HepG2 (cell line): ENCODE results near the gene ZNF276. TPM values are rescaled to one million over a fixed set of nuclear protein-coding genes. Genes with fewer than 3 reads are reported as not detected.

Source experiments
- GLMP ChIP-seq: sonication (generic); formaldehyde crosslinking; IDR thresholded peaks from 2 replicates; pipeline ENCODE4 v1.9.0; 2021; ENCODE audit warnings: missing genetic modification reagents, mild to moderate bottlenecking, borderline replicate concordance
- HBP1 ChIP-seq: IDR thresholded peaks from 2 replicates; pipeline ENCODE4 v1.6.1; 2016; ENCODE audit warnings: low read depth, control low read depth
- IRX3 ChIP-seq: sonication (generic); formaldehyde crosslinking; IDR thresholded peaks from 2 replicates; pipeline ENCODE4 v1.8.1; 2023; ENCODE audit warnings: mild to moderate bottlenecking, low read depth, missing genetic modification reagents, borderline replicate concordance
- ISX ChIP-seq: sonication (generic); formaldehyde crosslinking; conservative IDR thresholded peaks from 2 replicates; pipeline ENCODE4 v1.5.0; 2020; ENCODE audit warnings: missing genetic modification reagents
- KDM3A ChIP-seq: IDR thresholded peaks from 2 replicates; pipeline ENCODE4 v1.6.1; 2018; ENCODE audit warnings: low read depth, missing compliant biosample characterization
- NFRKB ChIP-seq: fragments of 450-650 bp; IDR thresholded peaks from 2 replicates; pipeline ENCODE4 v1.6.1; 2017
- PAX8 ChIP-seq: sonication (generic); formaldehyde crosslinking; IDR thresholded peaks from 2 replicates; pipeline ENCODE4 v1.8.0; 2022; ENCODE audit warnings: mild to moderate bottlenecking, missing genetic modification reagents, borderline replicate concordance
- PRMT3 ChIP-seq: sonication (generic); formaldehyde crosslinking; IDR thresholded peaks from 2 replicates; pipeline ENCODE4 v1.8.1; 2022; ENCODE audit warnings: low read depth, mild to moderate bottlenecking, moderate library complexity, missing genetic modification reagents, borderline replicate concordance
- RARA ChIP-seq: IDR thresholded peaks from 2 replicates; pipeline ENCODE4 v1.6.1; 2016; ENCODE audit warnings: missing genetic modification reagents, missing compliant biosample characterization
- SAP130 ChIP-seq: IDR thresholded peaks from 2 replicates; pipeline ENCODE4 v1.6.1; 2016; ENCODE audit warnings: low read depth
- SRF ChIP-seq: IDR thresholded peaks from 2 replicates; pipeline ENCODE4 v1.6.1; 2011; ENCODE audit warnings: mild to moderate bottlenecking, low read depth, low read length, moderate library complexity
- TBL1XR1 ChIP-seq: fragments of 150-350 bp; IDR thresholded peaks from 2 replicates; pipeline ENCODE4 v1.6.1; 2014; ENCODE audit warnings: borderline replicate concordance, low read length; ENCODE audit not compliant: partially characterized antibody
- TCF12 ChIP-seq, 2 experiments: fragments of 450-650 bp in 1 of 2; sonication (generic) in 1 of 2; formaldehyde crosslinking in 1 of 2; IDR thresholded peaks; 2 replicates each; pipeline versions ENCODE4 v1.6.1 to v1.8.0; 2017 to 2022; ENCODE audit warnings: antibody characterized with exemption in 1 of 2, mild to moderate bottlenecking in 1 of 2, missing genetic modification reagents in 1 of 2, moderate library complexity in 1 of 2
- YEATS2 ChIP-seq: sonication (generic); formaldehyde crosslinking; IDR thresholded peaks from 2 replicates; pipeline ENCODE4 v1.4.0; 2020; ENCODE audit warnings: missing genetic modification reagents, borderline replicate concordance
- ZNF121 ChIP-seq: sonication (generic); formaldehyde crosslinking; IDR thresholded peaks from 2 replicates; pipeline ENCODE4 v1.5.0; 2020; ENCODE audit warnings: mild to moderate bottlenecking, missing genetic modification reagents
- ZNF329 ChIP-seq: sonication (generic); formaldehyde crosslinking; IDR thresholded peaks from 2 replicates; pipeline ENCODE4 v1.9.0; 2021; ENCODE audit warnings: low read depth, mild to moderate bottlenecking, missing genetic modification reagents
- ZNF562 ChIP-seq: sonication (generic); formaldehyde crosslinking; IDR thresholded peaks from 2 replicates; pipeline ENCODE4 v1.8.0; 2022; ENCODE audit warnings: missing genetic modification reagents, borderline replicate concordance
- ZNF644 ChIP-seq: IDR thresholded peaks from 2 replicates; pipeline ENCODE4 v1.6.1; 2016; ENCODE audit warnings: low read depth
- ZNF746 ChIP-seq: sonication (generic); formaldehyde crosslinking; IDR thresholded peaks from 2 replicates; pipeline ENCODE4 v1.8.0; 2022; ENCODE audit warnings: mild to moderate bottlenecking, missing genetic modification reagents
- ZNF749 ChIP-seq: sonication (generic); formaldehyde crosslinking; IDR thresholded peaks from 2 replicates; pipeline ENCODE4 v1.8.0; 2022; ENCODE audit warnings: mild to moderate bottlenecking, missing genetic modification reagents, moderate library complexity, borderline replicate concordance
- polyA plus RNA-seq, 8 experiments: library from polyadenylated mRNA; depleted of rRNA in 3 of 8; stranded (reverse) in 7 of 8; unstranded in 1 of 8; fragments of >200 nt; fragmentation: Illumina TruSeq in 4 of 8; extraction: Trizol in 4 of 8; gene quantifications; 2 replicates each; pipeline versions ENCODE4 v1.2.1 to v1.2.3, GENCODE V29; 2011 to 2016; ENCODE audit warnings: low read depth in 4 of 8, missing spikeins in 1 of 8, mixed read lengths in 1 of 8; ENCODE audit not compliant: insufficient read depth in 1 of 8
- total RNA-seq, 5 experiments: library from RNA; depleted of rRNA; stranded (reverse); fragments of >200 nt; fragmentation: Illumina TruSeq; extraction: Trizol; gene quantifications; 2 replicates each; pipeline ENCODE4 v1.2.3, GENCODE V29; 2016; ENCODE audit warnings: low read depth in 1 of 5
- TF ChIP-seq, protein P1 (sequence below), 2 experiments: sonication (generic) in 1 of 2; formaldehyde crosslinking in 1 of 2; IDR thresholded peaks; 2 replicates each; pipeline versions ENCODE4 v1.6.1 to v1.9.0; 2014 to 2022; ENCODE audit warnings: antibody characterized with exemption in 1 of 2, borderline replicate concordance in 1 of 2, inconsistent platforms in 1 of 2, low read depth in 1 of 2, missing genetic modification reagents in 1 of 2

ZNF276 gene
- total and polyA plus RNA-seq, 2 of the 13 experiments (the other 11 are each of a cell fraction or from before 2014, with no cell fraction given) = 17.7 to 18.0 TPM

- no peak; the same call in 1 of the 2 replicates for TF ChIP-seq IRX3 (CRISPR knock-in tag)
- TF ChIP-seq ZNF329 (CRISPR knock-in tag) = 0 out of 2 replicates have a peak, but pooled peaks have one; percentile 20
- no peak for TF ChIP-seq GLMP (CRISPR knock-in tag)
- TF ChIP-seq ISX (CRISPR knock-in tag) = no peak
- no peak for TF ChIP-seq ZNF121
- TF ChIP-seq TBL1XR1 = no peak
- no peak for TF ChIP-seq ZNF746 (CRISPR knock-in tag)
- TF ChIP-seq TCF12 (IDR thresholded peaks at IDR 0.05) = no peak
- no peak for TF ChIP-seq TCF12 (CRISPR knock-in tag; IDR thresholded peaks at IDR 0.05)
- TF ChIP-seq HBP1 = no peak
- no peak for TF ChIP-seq RARA
- no peak for TF ChIP-seq PAX8 (CRISPR knock-in tag)
- TF ChIP-seq KDM3A (CRISPR knock-in tag) = no peak; the same call in 1 of the 2 replicates
- TF ChIP-seq NFRKB = no peak
- TF ChIP-seq ZNF562 (CRISPR knock-in tag) = no peak
- peak; percentile 27; the same call in 1 of the 2 replicates for TF ChIP-seq SAP130 (CRISPR knock-in tag)
- no peak for TF ChIP-seq YEATS2 (CRISPR knock-in tag)
- no peak for TF ChIP-seq ZNF644
- TF ChIP-seq SRF = no peak
- peak; percentile 49; the same call in 1 of the 2 replicates for TF ChIP-seq PRMT3 (CRISPR knock-in tag)
- no peak for TF ChIP-seq ZNF749 (CRISPR knock-in tag)
- TF ChIP-seq, protein P1, sequence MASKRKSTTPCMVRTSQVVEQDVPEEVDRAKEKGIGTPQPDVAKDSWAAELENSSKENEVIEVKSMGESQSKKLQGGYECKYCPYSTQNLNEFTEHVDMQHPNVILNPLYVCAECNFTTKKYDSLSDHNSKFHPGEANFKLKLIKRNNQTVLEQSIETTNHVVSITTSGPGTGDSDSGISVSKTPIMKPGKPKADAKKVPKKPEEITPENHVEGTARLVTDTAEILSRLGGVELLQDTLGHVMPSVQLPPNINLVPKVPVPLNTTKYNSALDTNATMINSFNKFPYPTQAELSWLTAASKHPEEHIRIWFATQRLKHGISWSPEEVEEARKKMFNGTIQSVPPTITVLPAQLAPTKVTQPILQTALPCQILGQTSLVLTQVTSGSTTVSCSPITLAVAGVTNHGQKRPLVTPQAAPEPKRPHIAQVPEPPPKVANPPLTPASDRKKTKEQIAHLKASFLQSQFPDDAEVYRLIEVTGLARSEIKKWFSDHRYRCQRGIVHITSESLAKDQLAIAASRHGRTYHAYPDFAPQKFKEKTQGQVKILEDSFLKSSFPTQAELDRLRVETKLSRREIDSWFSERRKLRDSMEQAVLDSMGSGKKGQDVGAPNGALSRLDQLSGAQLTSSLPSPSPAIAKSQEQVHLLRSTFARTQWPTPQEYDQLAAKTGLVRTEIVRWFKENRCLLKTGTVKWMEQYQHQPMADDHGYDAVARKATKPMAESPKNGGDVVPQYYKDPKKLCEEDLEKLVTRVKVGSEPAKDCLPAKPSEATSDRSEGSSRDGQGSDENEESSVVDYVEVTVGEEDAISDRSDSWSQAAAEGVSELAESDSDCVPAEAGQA (IDR thresholded peaks at IDR 0.05; ENCODE audit: low read depth) = no peak
- TF ChIP-seq, protein P1 (CRISPR knock-in tag; IDR thresholded peaks at IDR 0.05; ENCODE audit: borderline replicate concordance) = no peak
Measured at GRCh38 chr16:89695086-89695874, 26.1 kb upstream of the ZNF276 start (continued).
